Cardiac muscle cell (in vitro differentiated cells and primary cell): ENCODE data around the gene DDX39B. TPM values are rescaled to one million over a fixed set of nuclear protein-coding genes. Genes with fewer than 3 reads are reported as not detected.
A peak's percentile ranks its signal among the peaks of the same experiment; 100 is the strongest.
"Not testable (repeated sequence)": the region's sequence is repeated elsewhere in the genome, so short reads cannot be mapped to it uniquely, and the experiment has no call there.

Experiments
- DNase-seq, 2 donors: peaks; one replicate each; pipeline versions ENCODE4 v3.0.0 to v3.0.0-alpha.2; 2010 to 2017; ENCODE audit warnings: low read depth in 1 of 2, low spot score in 1 of 2
- H3K27ac ChIP-seq: fragments of 200-600 bp; sonication (generic); 2 replicates; pipeline ENCODE4 v1.5.1; 2016
- H3K27me3 ChIP-seq: fragments of 200-600 bp; sonication (generic); 2 replicates; pipeline ENCODE4 v1.6.0; 2016; ENCODE audit warnings: control low read depth
- H3K36me3 ChIP-seq: fragments of 200-600 bp; sonication (generic); 2 replicates; pipeline ENCODE4 v1.5.1; 2016; ENCODE audit warnings: control low read depth
- H3K4me1 ChIP-seq: fragments of 200-600 bp; sonication (generic); 2 replicates; pipeline ENCODE4 v1.8.1; 2017; ENCODE audit warnings: low read depth, mild to moderate bottlenecking, mixed run types
- H3K4me3 ChIP-seq: fragments of 200-600 bp; sonication (generic); 2 replicates; pipeline ENCODE4 v1.5.1; 2016; ENCODE audit warnings: mild to moderate bottlenecking
- H3K9me3 ChIP-seq: fragments of 200-600 bp; sonication (generic); 2 replicates; pipeline ENCODE4 v1.5.1; 2017; ENCODE audit warnings: low read depth, mild to moderate bottlenecking, control low read depth
- polyA plus RNA-seq: library from polyadenylated mRNA; unstranded; fragments of >200 nt; fragmentation: Nextera tagmentation; extraction: Ambion mirVana; gene quantifications from 2 replicates; pipeline ENCODE4 v1.2.1, GENCODE V29; 2016
- total RNA-seq: library from RNA; depleted of rRNA; stranded (reverse); fragments of >200 nt; gene quantifications from 2 replicates; pipeline ENCODE4 v1.2.3, GENCODE V29; 2016
- TF ChIP-seq, protein P1 (sequence below): IDR thresholded peaks from 2 replicates; pipeline ENCODE4 v1.5.1; 2012; ENCODE audit warnings: low read depth, mild to moderate bottlenecking, low read length

Gene DDX39B
- total RNA-seq: 371 and 455 TPM in 2 replicates
- polyA plus RNA-seq: 321 and 373 TPM in 2 replicates

DNA sequence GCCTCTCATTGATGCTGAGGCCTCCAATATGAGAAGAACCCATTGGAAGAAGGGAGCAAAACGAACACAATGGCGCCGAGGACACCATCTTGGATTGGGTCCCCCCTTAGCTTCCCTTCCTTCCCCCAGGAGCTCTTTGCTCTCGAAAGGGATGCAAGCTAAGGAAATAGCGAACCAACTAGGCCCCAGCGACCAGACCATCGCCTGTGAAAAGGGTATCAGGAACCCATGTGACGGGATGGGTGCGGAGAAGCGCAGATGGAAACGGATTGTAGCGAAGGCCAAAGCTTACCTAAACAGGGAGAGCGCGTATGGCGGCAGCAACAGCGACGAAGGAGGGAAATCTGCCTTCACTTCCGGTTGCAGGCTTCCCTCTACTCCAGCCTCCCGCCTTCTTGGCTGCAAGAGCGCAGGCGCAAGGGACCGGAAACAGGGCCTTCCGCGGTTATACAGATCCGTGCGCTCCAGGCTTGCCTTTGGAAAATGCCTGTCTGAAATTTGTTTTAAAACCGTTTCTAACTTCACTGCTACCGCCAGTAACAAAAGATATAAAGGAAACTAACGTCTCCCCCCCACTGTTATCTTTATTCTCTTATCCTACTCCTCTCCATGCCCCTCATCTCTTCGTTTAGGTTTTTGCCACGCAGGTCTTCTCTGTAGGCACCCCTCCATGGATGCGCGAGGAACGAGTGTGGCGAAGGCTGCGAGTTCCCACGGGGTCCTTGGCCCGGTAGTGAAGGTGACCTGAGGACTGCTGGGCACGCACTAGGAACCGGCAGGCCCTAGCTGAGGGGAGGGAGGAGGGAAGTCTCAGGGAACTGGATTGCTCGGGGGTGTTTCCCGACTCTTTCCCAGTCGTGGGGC is at the start of gene DDX39B:
Gene DDX39B (minus strand): TSS at position 346 of the 864 bp plus-strand sequence. CDS start 1,471 bp downstream, outside the sequence.
- H3K9me3 ChIP-seq: no peaks in the 10 kb centered on the region
- H3K36me3 ChIP-seq: peaks cover 30% of the 10 kb centered on the region
- TF ChIP-seq, protein P1, sequence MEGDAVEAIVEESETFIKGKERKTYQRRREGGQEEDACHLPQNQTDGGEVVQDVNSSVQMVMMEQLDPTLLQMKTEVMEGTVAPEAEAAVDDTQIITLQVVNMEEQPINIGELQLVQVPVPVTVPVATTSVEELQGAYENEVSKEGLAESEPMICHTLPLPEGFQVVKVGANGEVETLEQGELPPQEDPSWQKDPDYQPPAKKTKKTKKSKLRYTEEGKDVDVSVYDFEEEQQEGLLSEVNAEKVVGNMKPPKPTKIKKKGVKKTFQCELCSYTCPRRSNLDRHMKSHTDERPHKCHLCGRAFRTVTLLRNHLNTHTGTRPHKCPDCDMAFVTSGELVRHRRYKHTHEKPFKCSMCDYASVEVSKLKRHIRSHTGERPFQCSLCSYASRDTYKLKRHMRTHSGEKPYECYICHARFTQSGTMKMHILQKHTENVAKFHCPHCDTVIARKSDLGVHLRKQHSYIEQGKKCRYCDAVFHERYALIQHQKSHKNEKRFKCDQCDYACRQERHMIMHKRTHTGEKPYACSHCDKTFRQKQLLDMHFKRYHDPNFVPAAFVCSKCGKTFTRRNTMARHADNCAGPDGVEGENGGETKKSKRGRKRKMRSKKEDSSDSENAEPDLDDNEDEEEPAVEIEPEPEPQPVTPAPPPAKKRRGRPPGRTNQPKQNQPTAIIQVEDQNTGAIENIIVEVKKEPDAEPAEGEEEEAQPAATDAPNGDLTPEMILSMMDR: no peak

DNA sequence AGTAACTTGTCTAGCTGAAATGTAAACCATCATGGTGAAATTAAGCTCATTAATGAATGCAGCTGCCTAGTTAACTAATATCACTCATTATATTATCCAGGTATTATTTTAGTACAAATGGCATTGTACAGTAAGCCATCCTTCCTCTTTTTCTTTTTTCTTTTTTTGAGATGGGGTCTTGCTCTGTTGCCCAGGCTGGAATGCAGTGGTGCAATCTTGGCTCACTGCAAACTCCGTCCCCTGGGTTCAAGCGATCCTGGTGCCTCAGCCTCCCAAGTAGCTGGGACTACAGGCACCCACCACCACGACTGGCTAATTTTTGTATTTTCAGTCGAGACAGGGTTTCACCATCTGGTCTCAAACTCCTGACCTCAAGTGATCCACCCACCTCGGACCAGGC is 48.9 kb upstream of the DDX39B start:
- H3K4me1 ChIP-seq, H3K27ac ChIP-seq, H3K9me3 ChIP-seq, H3K4me3 ChIP-seq, DNase-seq, H3K36me3 ChIP-seq, H3K27me3 ChIP-seq: not testable (repeated sequence)

More for the DNA sequence above, at the start of gene DDX39B:
- no peaks in the 10 kb centered on the region for H3K27me3 ChIP-seq
- H3K4me3 ChIP-seq: peak within 1 kb of the TSS; percentile 88
- H3K27ac ChIP-seq: peak within 1 kb of the TSS; percentile 98
- H3K4me1 ChIP-seq: peaks cover 19% of the 10 kb centered on the region
- DNase-seq: peak; percentile 97 to 98

DNA sequence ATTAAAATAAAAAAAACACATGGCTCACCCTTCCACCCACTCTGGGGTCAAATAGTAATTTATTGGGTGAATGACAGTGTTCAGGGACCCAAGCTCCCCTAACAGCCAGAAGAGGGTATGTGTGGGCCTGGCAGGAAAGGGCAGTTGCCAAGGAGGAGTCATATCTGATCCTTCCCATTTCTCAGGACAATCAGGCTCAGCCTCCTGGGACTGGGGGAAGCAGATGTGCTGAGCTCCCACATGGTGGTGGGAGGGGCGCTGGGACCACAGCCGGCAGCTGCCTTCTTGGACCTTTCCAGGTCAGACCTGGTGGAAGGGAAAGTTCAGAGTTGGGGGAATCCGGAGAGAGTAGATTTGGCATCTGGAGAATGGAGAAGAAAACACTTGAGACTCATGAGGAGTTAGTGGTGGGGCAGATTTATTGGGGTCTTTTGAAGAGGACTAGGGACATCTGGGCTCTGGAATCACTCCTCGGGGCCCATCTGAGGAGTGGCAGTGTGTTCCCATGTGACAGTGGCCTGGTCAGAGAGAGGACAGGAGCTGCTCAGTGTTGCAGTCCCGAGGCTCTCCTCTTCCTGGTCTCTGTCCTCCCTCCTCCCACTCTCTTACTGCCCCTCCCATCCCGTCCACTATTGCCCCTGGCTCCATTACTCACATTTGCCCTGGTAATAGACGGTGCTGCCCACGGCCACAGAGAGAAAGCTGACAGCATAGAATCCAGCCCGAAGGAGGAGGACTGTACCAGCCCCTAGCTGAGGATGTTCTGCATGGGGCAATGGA is 47.3 kb upstream of the DDX39B start:
- H3K27me3 ChIP-seq: no peaks in the 10 kb centered on the region
- H3K27ac ChIP-seq: no peak overlapping the region
- no peaks in the 10 kb centered on the region for H3K4me1 ChIP-seq
- no peak overlapping the region for H3K4me3 ChIP-seq
- TF ChIP-seq, protein P1: no peak
- no peaks in the 10 kb centered on the region for H3K9me3 ChIP-seq
- DNase-seq: peak in 1 of 2 donors; percentile 14
- no peaks in the 10 kb centered on the region for H3K36me3 ChIP-seq

DNA sequence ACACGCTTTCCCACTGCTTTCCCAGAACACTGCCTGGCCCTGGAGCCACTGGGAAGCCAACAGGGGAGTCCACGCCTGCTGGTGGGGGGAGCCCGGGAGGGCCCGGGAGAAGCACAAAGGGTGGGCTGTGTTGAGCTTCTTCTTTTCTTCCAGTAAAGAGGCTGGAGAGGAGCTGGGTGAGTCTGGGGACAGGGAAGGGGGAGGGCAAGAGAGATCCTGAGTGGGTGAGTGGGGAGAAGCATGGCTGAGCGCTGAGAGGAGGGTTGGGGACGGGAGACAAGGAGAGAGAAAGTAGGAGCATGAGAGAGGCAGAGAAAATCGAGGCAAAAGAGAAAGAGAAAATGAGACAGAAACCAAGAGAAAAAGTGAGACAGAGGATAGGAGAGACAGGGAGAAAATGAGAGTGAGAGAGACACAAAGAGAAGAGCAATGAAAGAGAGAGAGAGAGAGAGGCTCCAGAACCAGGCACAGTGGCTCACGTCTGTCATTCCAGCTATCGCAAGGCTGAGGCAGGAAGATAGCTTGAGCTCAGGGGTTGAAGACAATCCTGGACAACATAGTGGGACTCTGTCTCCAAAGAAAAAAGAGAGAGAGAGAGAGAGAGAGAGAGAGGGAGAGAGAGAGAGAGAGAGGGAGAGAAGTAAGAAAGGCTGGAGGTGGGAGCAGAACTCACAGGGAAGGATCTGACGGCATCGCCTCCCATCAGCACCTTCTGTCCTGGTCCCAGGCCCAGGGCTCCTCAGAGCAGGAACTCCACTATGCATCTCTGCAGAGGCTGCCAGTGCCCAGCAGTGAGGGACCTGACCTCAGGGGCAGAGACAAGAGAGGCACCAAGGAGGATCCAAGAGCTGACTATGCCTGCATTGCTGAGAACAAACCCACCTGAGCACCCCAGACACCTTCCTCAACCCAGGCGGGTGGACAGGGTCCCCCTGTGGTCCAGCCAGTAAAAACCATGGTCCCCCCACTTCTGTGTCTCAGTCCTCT is 46.3 kb upstream of the DDX39B start:
- no peaks in the 10 kb centered on the region for H3K36me3 ChIP-seq
- H3K4me3 ChIP-seq: no peak overlapping the region
- H3K9me3 ChIP-seq: no peaks in the 10 kb centered on the region
- DNase-seq: no peak
- H3K27me3 ChIP-seq: no peaks in the 10 kb centered on the region
- TF ChIP-seq, protein P1: no peak
- no peaks in the 10 kb centered on the region for H3K4me1 ChIP-seq
- no peak overlapping the region for H3K27ac ChIP-seq

DNA sequence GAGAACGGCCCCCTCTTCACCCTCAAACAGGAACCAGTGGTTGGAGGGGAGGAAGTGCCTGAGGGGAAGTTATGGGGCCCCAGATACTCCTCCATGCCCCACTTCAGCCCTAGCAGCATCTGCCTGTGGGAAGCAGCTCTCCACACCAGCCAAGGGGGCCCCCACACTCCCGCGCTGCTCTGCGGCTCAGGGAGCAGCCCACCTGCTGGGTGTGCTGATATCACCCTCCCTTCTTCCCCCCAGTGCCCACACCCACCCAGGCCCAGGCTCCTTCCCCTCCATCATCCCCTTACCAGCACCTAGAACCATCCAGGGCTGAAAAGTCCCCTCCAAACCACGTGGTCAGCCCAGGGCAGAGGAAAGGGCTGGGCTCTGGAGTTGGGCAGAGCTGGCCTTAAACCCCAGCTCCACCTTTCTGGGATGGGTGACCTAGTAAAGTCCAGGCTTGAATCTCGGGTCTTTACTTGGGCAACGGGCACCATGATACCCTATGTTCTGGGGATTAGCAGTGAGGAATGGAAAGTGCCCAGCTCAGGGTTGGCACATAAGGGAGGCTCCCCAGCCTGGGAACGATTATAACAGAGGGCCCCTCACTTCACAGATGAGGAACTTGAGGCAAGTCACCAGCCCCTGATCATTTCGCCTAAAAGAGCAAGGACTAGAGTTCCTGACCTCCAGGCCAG is 44.9 kb upstream of the DDX39B start:
- Histone ChIP-seq H3K4me3 (no peak overlapping the region), H3K27me3 (no peaks in the 10 kb centered on the region), H3K36me3 (no peaks in the 10 kb centered on the region), H3K4me1 (peaks cover 1% of the 10 kb centered on the region), H3K27ac (no peak overlapping the region), H3K9me3 (no peaks in the 10 kb centered on the region)
- TF ChIP-seq, protein P1: no peak
- no peak for DNase-seq
